SK-N-MC (cell line): ENCODE data around the gene PDSS1.

Experiments used
- EZH2 ChIP-seq: fragments of 200-600 bp; sonication (generic); IDR thresholded peaks from one replicate; pipeline ENCODE4 v1.6.1; 2017; ENCODE audit warnings: antibody characterized with exemption
- FOXP2 ChIP-seq: optimal IDR thresholded peaks from 2 replicates; pipeline ENCODE3; 2011; ENCODE audit warnings: mild to moderate bottlenecking, moderate library complexity; ENCODE audit not compliant: insufficient read depth; ENCODE audit errors: extremely low read length, control extremely low read depth

DNA sequence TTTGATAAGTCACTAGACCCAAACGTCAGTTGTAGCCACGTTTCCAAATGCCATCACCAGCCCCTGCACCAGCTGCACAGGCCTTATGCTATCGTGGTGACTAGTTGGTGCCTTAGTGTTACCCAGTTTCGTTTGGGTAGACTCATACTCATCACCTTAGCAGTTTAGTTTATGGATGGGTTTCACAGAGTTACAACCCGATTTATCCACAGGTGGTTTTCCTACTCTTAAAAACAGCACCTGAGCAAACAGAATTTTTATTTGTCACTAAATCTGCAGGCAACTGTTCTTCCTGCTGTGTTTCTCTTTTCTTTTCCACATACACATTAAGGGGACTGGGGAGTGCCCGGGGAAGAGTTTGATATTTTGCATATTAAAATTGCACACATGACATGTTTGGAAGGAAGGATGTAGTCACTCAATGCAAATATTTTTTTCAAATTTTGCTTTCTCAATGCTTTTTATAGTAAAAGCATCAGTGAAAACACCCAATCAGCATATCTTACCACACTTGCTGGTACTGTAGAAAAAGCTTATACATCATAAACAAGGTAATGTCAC, 41.6 kb downstream of the PDSS1 start:
- TF ChIP-seq EZH2: no peak
- TF ChIP-seq FOXP2: no peak
